GM21381 (cell line): ENCODE measurements around the gene SCFD2.

Experiments
- ATAC-seq: cut with Tn5 transposase; IDR thresholded peaks from one replicate; pipeline ENCODE4 v1.9.1; 2021; ENCODE audit warnings: mild to moderate bottlenecking, moderate library complexity; ENCODE audit not compliant: unreplicated experiment

The SCFD2 gene

GRCh38 chr4:52904421-52904820 lies 461.4 kb downstream of the SCFD2 start:
- ATAC-seq, result no peak

GRCh38 chr4:52903273-52903672 lies 462.6 kb downstream of the SCFD2 start:
- no peak for ATAC-seq

GRCh38 chr4:52894443-52894842 lies 471.4 kb downstream of the SCFD2 start:
- no peak for ATAC-seq

- ATAC-seq, result no peak
Measured at GRCh38 chr4:52892880-52893279, 473.0 kb downstream of the SCFD2 start.

GRCh38 chr4:52891743-52892142 lies 474.1 kb downstream of the SCFD2 start:
- ATAC-seq, result no peak

- no peak for ATAC-seq
Measured at GRCh38 chr4:52890521-52890791, 475.4 kb downstream of the SCFD2 start.

- ATAC-seq, result no peak
Measured at GRCh38 chr4:52889778-52890520, 475.9 kb downstream of the SCFD2 start.

- no peak for ATAC-seq
Measured at GRCh38 chr4:52889354-52889753, 476.5 kb downstream of the SCFD2 start.

- ATAC-seq, result no peak
Measured at GRCh38 chr4:52884994-52885393, 480.9 kb downstream of the SCFD2 start.

GRCh38 chr4:52883707-52884669 lies 481.9 kb downstream of the SCFD2 start:
- no peak for ATAC-seq

- ATAC-seq, result no peak
Measured at GRCh38 chr4:52883183-52883621, 482.7 kb downstream of the SCFD2 start.

- no peak for ATAC-seq
Measured at GRCh38 chr4:52880994-52881393, 484.9 kb downstream of the SCFD2 start.

GRCh38 chr4:52879471-52879870 lies 486.4 kb downstream of the SCFD2 start:
- no peak for ATAC-seq

- ATAC-seq, result no peak
Measured at GRCh38 chr4:52877694-52878093, 488.2 kb downstream of the SCFD2 start.

- no peak for ATAC-seq
Measured at GRCh38 chr4:52877036-52877435, 488.8 kb downstream of the SCFD2 start.

GRCh38 chr4:52876069-52876468 lies 489.8 kb downstream of the SCFD2 start:
- no peak for ATAC-seq

GRCh38 chr4:52874948-52875347 lies 490.9 kb downstream of the SCFD2 start:
- ATAC-seq, result no peak

- no peak for ATAC-seq
Measured at GRCh38 chr4:52873861-52874343, 492.0 kb downstream of the SCFD2 start.

- ATAC-seq, result no peak
Measured at GRCh38 chr4:52873191-52873590, 492.7 kb downstream of the SCFD2 start.

- no peak for ATAC-seq
Measured at GRCh38 chr4:52870225-52870624, 495.6 kb downstream of the SCFD2 start.

- no peak for ATAC-seq
Measured at GRCh38 chr4:52869656-52870055, 496.2 kb downstream of the SCFD2 start.

GRCh38 chr4:52869196-52869595 lies 496.7 kb downstream of the SCFD2 start:
- ATAC-seq, result no peak
